ENCODE measurements around the gene ISG15.

DNA sequence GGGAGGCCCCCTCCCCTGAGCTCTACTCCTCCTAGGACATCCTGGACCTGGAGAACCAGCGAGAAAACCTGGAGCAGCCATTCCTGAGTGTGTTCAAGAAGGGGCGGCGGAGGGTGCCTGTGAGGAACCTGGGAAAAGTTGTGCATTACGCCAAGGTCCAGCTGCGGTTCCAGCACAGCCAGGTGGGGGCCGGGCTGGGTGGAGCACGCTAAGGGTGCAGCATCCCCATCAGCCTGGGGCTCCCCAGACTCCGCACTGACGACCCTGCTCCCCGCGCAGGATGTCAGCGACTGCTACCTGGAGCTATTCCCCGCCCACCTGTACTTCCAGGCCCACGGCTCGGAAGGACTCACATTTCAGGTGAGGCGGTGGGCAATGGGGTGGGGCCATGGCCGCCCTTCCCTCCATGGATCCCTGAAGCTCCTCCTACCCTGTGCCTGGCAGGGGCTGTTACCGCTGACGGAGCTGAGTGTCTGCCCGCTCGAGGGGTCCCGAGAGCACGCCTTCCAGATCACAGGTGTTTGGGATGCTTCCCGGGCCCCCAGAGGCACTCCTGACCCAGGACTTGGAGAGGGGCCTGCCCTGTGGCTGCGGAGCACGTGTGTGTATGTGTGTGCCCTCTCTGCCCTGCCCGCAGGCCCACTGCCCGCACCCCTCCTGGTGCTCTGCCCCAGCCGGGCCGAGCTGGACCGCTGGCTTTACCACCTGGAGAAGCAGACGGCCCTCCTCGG lies 42.9 kb upstream of the ISG15 start:
- TF ChIP-seq EZH2phosphoT487 (IDR thresholded peaks at IDR 0.05; ENCODE audit: low read depth, severe bottlenecking, unreplicated experiment), result no peak
- no peak for TF ChIP-seq CTCF (IDR thresholded peaks at IDR 0.05; ENCODE audit: poor library complexity)
- TF ChIP-seq EZH2 (IDR thresholded peaks at IDR 0.05; ENCODE audit: borderline replicate concordance), result no peak

All from hepatocyte (in vitro differentiated cells).